HG03558 (cell line): Measurements from ENCODE around the gene PLCXD1.
A peak's percentile ranks its signal among the peaks of the same experiment; 100 is the strongest.
"Not testable (repeated sequence)": the region's sequence is repeated elsewhere in the genome, so short reads cannot be mapped to it uniquely, and the experiment has no call there.

Experiments
- ATAC-seq: cut with Tn5 transposase; IDR thresholded peaks from one replicate; pipeline ENCODE4 v1.9.1; 2021; ENCODE audit warnings: moderate number of reproducible peaks; ENCODE audit not compliant: unreplicated experiment; ENCODE audit errors: extremely low read depth

Gene PLCXD1

DNA sequence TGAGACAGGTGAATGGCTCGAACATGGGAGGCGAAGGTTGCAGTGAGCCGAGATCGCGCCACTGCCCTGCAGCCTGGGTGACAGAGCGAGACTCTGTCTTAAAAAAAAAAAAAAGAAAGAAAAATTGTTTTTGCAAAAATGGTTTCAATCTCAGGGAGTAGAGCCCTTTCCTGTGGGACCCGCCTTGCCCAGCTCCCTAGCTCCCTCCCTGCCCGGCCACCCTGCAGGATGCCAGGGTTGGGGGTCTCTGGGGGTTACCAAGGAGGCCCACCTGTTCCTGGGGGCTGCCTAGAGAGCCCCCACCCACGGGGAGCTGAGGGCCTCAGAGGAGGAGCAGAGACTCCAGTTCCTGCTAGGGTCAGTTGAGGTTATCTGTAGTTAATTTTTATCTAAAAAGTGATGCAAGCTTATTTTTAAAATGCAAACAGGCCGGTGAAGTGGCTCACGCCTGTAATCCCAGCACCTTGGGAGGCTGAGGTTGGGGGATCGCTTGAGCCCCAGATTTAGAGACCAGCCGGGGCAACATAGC, 18.7 kb upstream of the PLCXD1 start:
- peak; percentile 64 for ATAC-seq

- ATAC-seq: not testable (repeated sequence)
These were observed 17.2 kb upstream of the PLCXD1 start for GRCh38 chrX:264006-264405.

- no peak for ATAC-seq
These were observed 16.3 kb upstream of the PLCXD1 start for GRCh38 chrX:264634-265455.

GRCh38 chrX:265502-265901, 15.7 kb upstream of the PLCXD1 start:
- no peak for ATAC-seq

DNA sequence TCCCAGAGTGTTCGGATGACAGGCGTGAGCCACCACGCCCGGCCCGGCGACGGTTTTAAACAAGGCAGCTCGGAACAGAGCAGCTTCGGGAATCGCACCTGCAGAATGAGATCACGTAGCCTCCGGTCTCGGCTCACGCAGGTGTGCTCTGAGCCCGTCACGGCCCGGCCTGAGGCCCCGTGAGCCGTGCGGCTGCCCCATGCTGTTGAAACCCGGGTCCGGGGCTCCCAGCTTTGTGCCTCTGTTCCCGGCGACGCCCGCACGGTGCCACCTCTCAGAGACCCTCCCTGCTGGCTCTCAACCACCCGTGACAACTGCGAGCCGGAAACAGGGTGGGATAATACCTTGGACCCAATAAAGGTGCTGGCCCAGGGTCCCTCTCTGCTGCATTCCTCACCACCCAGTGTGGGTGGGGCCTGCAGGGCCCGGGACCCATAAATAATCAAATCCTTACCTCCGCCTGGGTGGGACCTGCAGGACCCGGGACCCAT, 13.4 kb upstream of the PLCXD1 start:
- ATAC-seq: no peak

GRCh38 chrX:270848-271367, 10.3 kb upstream of the PLCXD1 start:
- ATAC-seq: no peak

DNA sequence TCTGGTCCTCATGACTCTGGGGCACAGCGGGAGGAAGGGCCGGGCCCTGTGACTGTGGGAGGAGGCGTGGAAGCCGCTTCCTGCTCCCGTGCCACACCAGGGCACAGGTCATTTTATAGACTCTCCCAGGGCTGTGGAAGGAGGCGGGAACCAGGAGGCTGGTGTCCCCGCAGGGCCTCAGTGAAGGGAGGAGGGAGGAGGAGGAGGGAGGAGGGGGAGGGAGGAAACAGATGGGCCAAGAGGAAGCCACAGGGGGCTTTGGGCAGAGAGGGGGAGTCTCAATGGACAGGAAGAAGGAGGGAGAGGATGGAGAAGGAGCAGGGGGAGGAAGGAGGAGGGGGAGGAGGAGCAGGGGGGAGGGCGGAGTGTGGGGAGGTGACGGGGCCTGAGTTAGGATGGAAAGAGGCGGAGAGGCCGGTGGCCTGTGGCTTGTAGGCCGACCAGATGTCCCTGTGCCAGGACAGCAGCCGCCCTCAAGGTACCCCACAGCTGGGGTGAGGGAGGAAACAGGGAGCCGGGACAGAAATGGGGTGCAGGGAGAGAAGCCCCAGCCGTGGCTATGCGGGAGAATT, 6.2 kb upstream of the PLCXD1 start:
- no peak for ATAC-seq

DNA sequence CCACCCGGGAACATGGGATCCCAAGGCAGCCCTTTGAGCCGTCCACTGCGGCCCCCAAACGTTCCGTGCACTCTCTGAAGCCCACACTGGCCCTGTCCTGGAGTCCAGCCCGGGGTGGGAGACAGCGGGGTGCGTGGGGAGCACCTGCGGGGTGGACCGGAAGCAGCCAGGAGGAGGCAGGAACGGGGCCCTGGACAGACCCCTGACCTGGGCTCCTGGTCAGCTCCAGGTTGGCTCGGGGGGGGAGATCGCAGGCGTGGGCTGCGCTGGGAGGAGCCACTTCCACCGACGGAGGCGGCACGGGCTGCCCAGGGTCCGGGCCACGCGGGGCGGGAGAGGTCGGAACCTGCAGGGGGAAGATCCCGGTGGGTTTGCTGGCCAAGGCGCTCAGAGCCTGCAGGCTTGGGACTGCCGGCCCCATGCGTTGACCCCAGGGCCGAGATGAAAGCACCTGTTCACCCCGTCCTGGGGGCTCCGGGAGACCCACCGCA, 5.7 kb upstream of the PLCXD1 start:
- no peak for ATAC-seq

- ATAC-seq: peak; percentile 70
These were observed 5.1 kb upstream of the PLCXD1 start for GRCh38 chrX:275967-276580.

DNA sequence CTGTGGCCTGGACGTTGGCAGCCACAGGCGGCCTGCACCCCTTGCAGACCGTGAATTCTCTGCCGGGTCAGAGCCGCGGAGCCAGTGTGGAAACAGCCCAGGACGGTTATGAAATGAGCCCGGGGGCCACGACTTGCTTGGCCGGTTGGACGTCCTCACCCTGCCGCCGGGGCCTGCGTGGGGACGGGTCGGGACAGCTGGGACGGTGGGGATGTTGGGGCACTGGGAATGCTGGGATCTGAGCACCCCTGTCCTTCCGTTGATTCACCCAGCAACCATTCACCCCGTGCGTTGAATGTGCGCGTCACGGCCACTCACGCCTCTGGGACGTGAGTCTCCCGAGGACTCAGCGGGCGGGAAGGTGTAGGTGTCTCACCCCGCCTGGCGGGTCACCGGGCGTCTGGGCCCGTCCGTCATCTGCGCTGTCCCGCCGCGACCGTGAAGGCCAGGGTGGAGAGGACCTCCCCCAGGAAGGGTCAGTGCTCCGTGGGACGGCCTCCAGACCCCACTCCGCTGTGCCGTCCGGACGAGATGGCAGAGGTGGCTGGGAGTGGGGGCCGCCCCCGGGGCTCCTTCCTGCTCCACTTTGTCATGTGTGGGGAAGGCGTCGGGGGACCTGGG, 4.5 kb upstream of the PLCXD1 start:
- ATAC-seq: no peak

DNA sequence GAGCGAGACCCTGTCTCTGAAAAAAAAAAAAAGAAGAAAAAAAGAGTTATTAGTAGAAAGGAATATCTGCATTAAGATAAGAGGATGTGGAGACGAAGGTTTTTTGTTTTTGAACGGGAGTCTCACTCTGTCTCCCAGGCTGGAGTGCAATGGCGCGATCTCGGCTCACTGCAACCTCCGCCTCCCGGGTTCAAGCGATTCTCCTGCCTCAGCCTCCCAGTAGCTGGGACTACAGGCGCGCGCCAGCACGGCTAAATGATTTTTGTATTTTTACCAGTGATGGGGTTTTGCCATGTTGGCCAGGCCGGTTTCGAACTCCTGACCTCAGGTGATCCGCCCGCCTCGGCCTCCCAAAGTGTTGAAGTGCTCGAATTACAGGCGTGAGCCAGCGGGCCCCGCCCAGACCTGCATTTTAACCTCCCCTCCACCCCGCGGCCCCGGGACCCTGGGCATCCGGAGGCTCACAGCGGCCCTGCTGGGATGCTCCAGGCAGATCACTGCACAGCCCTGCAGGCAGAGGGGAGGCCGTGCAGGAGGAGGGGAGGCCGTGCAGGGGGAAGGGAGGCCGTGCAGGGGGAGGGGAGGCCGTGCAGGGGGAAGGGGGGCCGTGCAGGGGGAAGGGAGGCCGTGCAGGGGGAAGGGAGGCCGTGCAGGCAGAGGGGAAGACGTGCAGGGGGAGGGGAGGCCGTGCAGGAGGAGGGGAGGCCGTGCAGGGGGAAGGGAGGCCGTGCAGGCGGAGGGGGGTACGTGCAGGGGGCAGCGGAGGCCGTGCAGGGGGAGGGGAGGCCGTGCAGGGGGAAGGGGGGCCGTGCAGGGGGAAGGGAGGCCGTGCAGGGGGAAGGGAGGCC, 1.2 kb upstream of the PLCXD1 start:
- ATAC-seq: not testable (repeated sequence)

- ATAC-seq: not testable (repeated sequence)
These were observed 459 bp upstream of the PLCXD1 start for GRCh38 chrX:280722-281121.

DNA sequence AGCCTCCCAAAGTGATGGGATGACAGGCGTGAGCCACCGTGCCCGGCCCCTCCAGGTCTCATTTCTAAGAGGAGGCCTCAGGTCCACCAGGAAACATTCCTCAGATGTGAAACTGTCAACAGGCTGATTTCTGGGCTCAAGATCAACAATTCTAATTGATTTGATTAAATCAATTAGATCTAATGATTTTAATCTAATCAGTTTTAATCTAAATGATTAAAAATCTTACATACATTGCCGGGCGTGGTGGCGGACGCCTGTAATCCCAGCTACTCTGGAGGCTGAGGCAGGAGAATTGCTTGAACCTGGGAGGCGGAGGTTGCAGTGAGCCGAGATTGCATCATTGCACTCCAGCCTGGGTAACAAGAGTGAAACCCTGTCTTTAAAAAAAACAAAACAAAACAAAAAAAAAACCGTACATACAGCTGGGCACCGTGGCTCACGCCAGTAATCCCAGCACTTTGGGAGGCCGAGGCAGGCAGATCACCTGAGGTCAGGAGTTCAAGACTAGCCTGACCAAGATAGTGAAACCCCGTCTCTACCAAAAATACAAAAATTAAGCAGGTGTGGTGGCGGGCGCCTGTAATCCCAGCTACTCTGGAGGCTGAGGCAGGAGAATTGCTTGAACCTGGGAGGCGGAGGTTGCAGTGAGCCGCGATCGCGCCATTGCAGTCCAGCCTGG, 960 bp downstream of the PLCXD1 start:
- not testable (repeated sequence) for ATAC-seq

- ATAC-seq: peak; percentile 95
These were observed 2.1 kb downstream of the PLCXD1 start for GRCh38 chrX:283115-283845.

DNA sequence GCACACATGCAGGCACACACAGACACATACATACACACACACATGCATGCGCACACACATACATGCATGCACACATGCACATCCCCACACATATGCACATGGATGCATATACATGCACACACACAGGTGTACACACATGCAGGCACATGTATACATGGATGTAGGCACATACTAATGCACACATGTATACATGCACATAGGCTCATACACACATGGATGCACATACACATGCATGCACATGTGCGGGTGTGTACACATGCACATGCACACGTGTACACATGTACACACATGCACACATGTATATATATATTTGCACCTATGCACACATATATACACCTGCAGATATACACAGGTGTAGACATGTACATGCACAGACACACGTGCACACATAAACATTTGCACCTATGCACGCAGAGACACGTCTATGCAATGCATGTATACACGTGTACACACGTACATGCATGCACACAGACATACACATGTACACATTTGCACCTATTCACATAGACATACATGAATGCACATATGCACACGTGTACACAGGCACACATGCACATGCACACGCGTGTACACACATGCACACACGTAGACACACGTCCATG, 4.0 kb downstream of the PLCXD1 start:
- no peak for ATAC-seq

- ATAC-seq: no peak
These were observed 6.5 kb downstream of the PLCXD1 start for GRCh38 chrX:287670-288069.

DNA sequence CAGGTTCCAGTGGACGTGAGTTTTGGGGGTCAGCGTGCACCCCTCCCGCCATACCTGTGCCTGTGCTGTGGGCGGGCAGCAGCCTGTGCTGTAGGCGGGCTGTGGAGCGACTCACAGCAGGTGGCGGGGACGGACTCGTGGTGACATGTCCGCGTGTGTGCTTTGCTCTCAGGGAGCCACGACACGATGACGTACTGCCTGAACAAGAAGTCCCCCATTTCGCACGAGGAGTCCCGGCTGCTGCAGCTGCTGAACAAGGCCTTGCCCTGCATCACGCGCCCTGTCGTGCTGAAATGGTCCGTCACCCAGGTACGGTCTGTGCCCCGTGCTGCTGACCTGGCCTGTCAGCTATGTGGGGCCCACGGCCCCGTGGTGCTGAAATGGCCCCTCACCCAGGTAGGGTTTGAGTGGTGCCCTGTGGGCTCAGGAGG, 7.4 kb downstream of the PLCXD1 start:
- no peak for ATAC-seq
